ENCODE results near the gene RELT. TPM values are rescaled to one million over a fixed set of nuclear protein-coding genes. Genes with fewer than 3 reads are reported as not detected.

The RELT gene
- total RNA-seq, 1 donor from 2014 or later, result 5.2 TPM

GRCh38 chr11:73381589-73381988, 5.4 kb downstream of the RELT start:
- FAIRE-seq (no peak), DNase-seq (ENCODE audit: low read depth) (no peak)
- H3K36me3 ChIP-seq (ENCODE audit: insufficient read depth, low read length), result no peaks in the 10 kb centered on the region
- H3K9me3 Mint-ChIP-seq (ENCODE audit: unreplicated experiment), result no peaks in the 10 kb centered on the region
- no peak overlapping the region for H3K9ac ChIP-seq (ENCODE audit: low read length)
- H3K4me2 ChIP-seq (ENCODE audit: low read length), result no peak overlapping the region
- H3K4me3 ChIP-seq (ENCODE audit: insufficient read depth, low read depth, low read length), result no peak overlapping the region
- H3K4me1 Mint-ChIP-seq (ENCODE audit: low read depth, unreplicated experiment), result peaks cover 9% of the 10 kb centered on the region
- H2AFZ ChIP-seq (ENCODE audit: low read depth, low read length), result no peak overlapping the region
- no peak overlapping the region for H3K4me3 Mint-ChIP-seq (ENCODE audit: unreplicated experiment)
- no peaks in the 10 kb centered on the region for H3K27me3 Mint-ChIP-seq (ENCODE audit: low read depth, unreplicated experiment)
- peaks cover 14% of the 10 kb centered on the region for H3K4me1 ChIP-seq (ENCODE audit: insufficient read depth, low read length)
- peaks cover 89% of the 10 kb centered on the region for H4K20me1 ChIP-seq (ENCODE audit: insufficient read depth, low read length)
- no peaks in the 10 kb centered on the region for H3K27me3 ChIP-seq (ENCODE audit: insufficient read depth, low read length)
- H3K36me3 Mint-ChIP-seq (ENCODE audit: low read depth, unreplicated experiment), result no peaks in the 10 kb centered on the region
- no peaks in the 10 kb centered on the region for H3K9me3 ChIP-seq (ENCODE audit: insufficient read depth, low read depth, low read length)
- no peak overlapping the region for H3K27ac Mint-ChIP-seq (ENCODE audit: unreplicated experiment)
- H3K27ac ChIP-seq (ENCODE audit: low read depth, low read length), result no peak overlapping the region
- H3K79me2 ChIP-seq (ENCODE audit: insufficient read depth, low read length), result peaks cover 99% of the 10 kb centered on the region
- TF ChIP-seq, protein P1, sequence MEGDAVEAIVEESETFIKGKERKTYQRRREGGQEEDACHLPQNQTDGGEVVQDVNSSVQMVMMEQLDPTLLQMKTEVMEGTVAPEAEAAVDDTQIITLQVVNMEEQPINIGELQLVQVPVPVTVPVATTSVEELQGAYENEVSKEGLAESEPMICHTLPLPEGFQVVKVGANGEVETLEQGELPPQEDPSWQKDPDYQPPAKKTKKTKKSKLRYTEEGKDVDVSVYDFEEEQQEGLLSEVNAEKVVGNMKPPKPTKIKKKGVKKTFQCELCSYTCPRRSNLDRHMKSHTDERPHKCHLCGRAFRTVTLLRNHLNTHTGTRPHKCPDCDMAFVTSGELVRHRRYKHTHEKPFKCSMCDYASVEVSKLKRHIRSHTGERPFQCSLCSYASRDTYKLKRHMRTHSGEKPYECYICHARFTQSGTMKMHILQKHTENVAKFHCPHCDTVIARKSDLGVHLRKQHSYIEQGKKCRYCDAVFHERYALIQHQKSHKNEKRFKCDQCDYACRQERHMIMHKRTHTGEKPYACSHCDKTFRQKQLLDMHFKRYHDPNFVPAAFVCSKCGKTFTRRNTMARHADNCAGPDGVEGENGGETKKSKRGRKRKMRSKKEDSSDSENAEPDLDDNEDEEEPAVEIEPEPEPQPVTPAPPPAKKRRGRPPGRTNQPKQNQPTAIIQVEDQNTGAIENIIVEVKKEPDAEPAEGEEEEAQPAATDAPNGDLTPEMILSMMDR (IDR thresholded peaks at IDR 0.05; ENCODE audit: insufficient read depth, low read depth, low read length), result no peak
- TF ChIP-seq EZH2 (IDR thresholded peaks at IDR 0.05; ENCODE audit: insufficient read depth, low read length), result no peak

DNA sequence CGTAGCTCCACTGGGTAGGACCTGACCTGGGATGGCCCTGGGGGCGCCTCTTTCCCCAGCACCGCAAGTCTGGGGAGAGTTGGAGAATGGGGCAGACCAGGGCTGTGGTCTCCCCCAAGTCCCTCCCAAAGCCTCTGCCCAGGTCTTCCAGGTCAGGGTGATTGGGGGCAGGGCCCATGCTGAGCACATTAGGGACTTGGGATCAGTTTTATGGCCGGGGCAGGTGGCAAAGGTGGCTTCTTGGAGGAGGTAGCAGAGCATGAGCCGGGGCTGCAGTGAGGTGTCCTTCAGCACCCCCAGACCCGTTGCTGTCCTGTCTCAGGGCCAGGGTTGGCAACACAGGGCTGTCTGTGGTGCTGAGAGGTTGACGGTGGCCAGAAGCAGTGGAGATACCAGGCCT, 6.0 kb downstream of the RELT start:
- Mint-ChIP-seq H3K27ac (ENCODE audit: unreplicated experiment) (no peak overlapping the region), H3K27me3 (ENCODE audit: low read depth, unreplicated experiment) (no peaks in the 10 kb centered on the region), H3K4me3 (ENCODE audit: unreplicated experiment) (no peak overlapping the region), H3K9me3 (ENCODE audit: unreplicated experiment) (no peaks in the 10 kb centered on the region), H3K4me1 (ENCODE audit: low read depth, unreplicated experiment) (peaks cover 7% of the 10 kb centered on the region), H3K36me3 (ENCODE audit: low read depth, unreplicated experiment) (no peaks in the 10 kb centered on the region)
- Histone ChIP-seq H3K27ac (ENCODE audit: low read depth, low read length) (no peak overlapping the region), H3K79me2 (ENCODE audit: insufficient read depth, low read length) (peaks cover 97% of the 10 kb centered on the region), H3K9me3 (ENCODE audit: insufficient read depth, low read depth, low read length) (no peaks in the 10 kb centered on the region), H2AFZ (ENCODE audit: low read depth, low read length) (no peak overlapping the region), H3K36me3 (ENCODE audit: insufficient read depth, low read length) (no peaks in the 10 kb centered on the region), H3K9ac (ENCODE audit: low read length) (no peak overlapping the region), H4K20me1 (ENCODE audit: insufficient read depth, low read length) (peaks cover 92% of the 10 kb centered on the region), H3K4me1 (ENCODE audit: insufficient read depth, low read length) (peaks cover 9% of the 10 kb centered on the region), H3K27me3 (ENCODE audit: insufficient read depth, low read length) (no peaks in the 10 kb centered on the region), H3K4me3 (ENCODE audit: insufficient read depth, low read depth, low read length) (no peak overlapping the region), H3K4me2 (ENCODE audit: low read length) (no peak overlapping the region)
- TF ChIP-seq EZH2 (IDR thresholded peaks at IDR 0.05; ENCODE audit: insufficient read depth, low read length), result no peak
- TF ChIP-seq, protein P1 (IDR thresholded peaks at IDR 0.05; ENCODE audit: insufficient read depth, low read depth, low read length), result no peak
- no peak for DNase-seq (ENCODE audit: low read depth)
- no peak for FAIRE-seq

DNA sequence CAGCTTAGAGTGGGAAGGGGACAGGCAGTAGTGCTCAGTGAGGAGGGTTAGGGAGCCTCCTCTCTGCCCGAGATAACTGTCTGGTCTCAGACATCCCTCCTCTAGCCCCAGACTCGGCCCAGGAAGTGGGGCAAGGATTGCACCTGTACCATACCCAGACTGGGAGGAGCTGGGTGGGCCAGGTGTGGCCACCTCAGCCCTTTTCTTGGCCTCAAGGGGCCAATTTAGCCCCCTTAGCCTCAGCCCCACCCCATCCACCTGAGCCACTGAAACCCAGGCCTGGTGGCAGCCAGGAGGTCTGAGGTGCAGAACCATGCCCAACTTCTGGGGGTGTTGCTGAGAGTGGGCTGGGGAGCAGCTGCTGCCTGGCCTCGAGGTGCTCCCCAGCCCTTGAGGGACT, 6.5 kb downstream of the RELT start:
- no peak for FAIRE-seq
- Histone ChIP-seq H3K9me3 (ENCODE audit: insufficient read depth, low read depth, low read length) (no peaks in the 10 kb centered on the region), H3K9ac (ENCODE audit: low read length) (no peak overlapping the region), H3K27ac (ENCODE audit: low read depth, low read length) (no peak overlapping the region), H2AFZ (ENCODE audit: low read depth, low read length) (no peak overlapping the region), H3K4me2 (ENCODE audit: low read length) (no peak overlapping the region), H3K4me3 (ENCODE audit: insufficient read depth, low read depth, low read length) (no peak overlapping the region), H3K4me1 (ENCODE audit: insufficient read depth, low read length) (peaks cover 6% of the 10 kb centered on the region), H3K79me2 (ENCODE audit: insufficient read depth, low read length) (peaks cover 97% of the 10 kb centered on the region), H4K20me1 (ENCODE audit: insufficient read depth, low read length) (peaks cover 96% of the 10 kb centered on the region), H3K36me3 (ENCODE audit: insufficient read depth, low read length) (no peaks in the 10 kb centered on the region), H3K27me3 (ENCODE audit: insufficient read depth, low read length) (no peaks in the 10 kb centered on the region)
- H3K4me1 Mint-ChIP-seq (ENCODE audit: low read depth, unreplicated experiment), result peaks cover 6% of the 10 kb centered on the region
- no peak for TF ChIP-seq EZH2 (IDR thresholded peaks at IDR 0.05; ENCODE audit: insufficient read depth, low read length)
- H3K9me3 Mint-ChIP-seq (ENCODE audit: unreplicated experiment), result no peaks in the 10 kb centered on the region
- DNase-seq (ENCODE audit: low read depth), result no peak
- H3K27ac Mint-ChIP-seq (ENCODE audit: unreplicated experiment), result no peak overlapping the region
- H3K36me3 Mint-ChIP-seq (ENCODE audit: low read depth, unreplicated experiment), result no peaks in the 10 kb centered on the region
- H3K4me3 Mint-ChIP-seq (ENCODE audit: unreplicated experiment), result no peak overlapping the region
- no peaks in the 10 kb centered on the region for H3K27me3 Mint-ChIP-seq (ENCODE audit: low read depth, unreplicated experiment)

Data from astrocyte (in vitro differentiated cells and primary cell).